Endodermal cell (in vitro differentiated cells): ENCODE data around the gene ACE. TPM values are rescaled to one million over a fixed set of nuclear protein-coding genes. Genes with fewer than 3 reads are reported as not detected.

ENCODE experiments used
- DNase-seq: peaks from one replicate; pipeline ENCODE4 v3.0.0-alpha.2; 2017
- H3K27ac ChIP-seq: 2 replicates; pipeline ENCODE4 v1.5.1; 2013; ENCODE audit warnings: mild to moderate bottlenecking, low read depth, low read length, moderate library complexity
- H3K27me3 ChIP-seq: 2 replicates; pipeline ENCODE4 v1.6.1; 2013; ENCODE audit warnings: mild to moderate bottlenecking, low read length, moderate library complexity; ENCODE audit not compliant: insufficient read depth, control insufficient read depth, poor library complexity, severe bottlenecking
- H3K36me3 ChIP-seq: 2 replicates; pipeline ENCODE4 v1.7.0; 2013; ENCODE audit warnings: mild to moderate bottlenecking, low read length, moderate library complexity; ENCODE audit not compliant: control insufficient read depth, insufficient read depth
- H3K4me1 ChIP-seq: one replicate; pipeline ENCODE4 v1.7.0; 2013; ENCODE audit warnings: low read length; ENCODE audit not compliant: control insufficient read depth, insufficient read depth
- H3K4me3 ChIP-seq: 2 replicates; pipeline ENCODE4 v1.5.1; 2013; ENCODE audit warnings: mild to moderate bottlenecking, low read length, moderate library complexity
- H3K9ac ChIP-seq: 2 replicates; pipeline ENCODE4 v1.6.1; 2013; ENCODE audit warnings: mild to moderate bottlenecking, low read length, moderate library complexity; ENCODE audit not compliant: poor library complexity, severe bottlenecking; ENCODE audit errors: extremely low read depth
- H3K9me3 ChIP-seq: 2 replicates; pipeline ENCODE4 v1.6.1; 2013; ENCODE audit warnings: mild to moderate bottlenecking, low read length, moderate library complexity; ENCODE audit not compliant: control insufficient read depth
- H3K27ac Mint-ChIP-seq: 2 replicates; pipeline ENCODE4 v1.8.0; 2020; ENCODE audit warnings: mixed read lengths
- H3K27me3 Mint-ChIP-seq: 2 replicates; pipeline ENCODE4 v1.8.0; 2021; ENCODE audit warnings: mild to moderate bottlenecking, mixed read lengths; ENCODE audit not compliant: insufficient read depth
- H3K36me3 Mint-ChIP-seq: 2 replicates; pipeline ENCODE4 v1.8.0; 2020; ENCODE audit warnings: low read depth, mixed read lengths
- H3K4me1 Mint-ChIP-seq: 2 replicates; pipeline ENCODE4 v1.8.0; 2020; ENCODE audit warnings: mixed read lengths
- H3K4me3 Mint-ChIP-seq: 2 replicates; pipeline ENCODE4 v1.8.0; 2020; ENCODE audit warnings: mild to moderate bottlenecking, moderate library complexity, mixed read lengths
- H3K9me3 Mint-ChIP-seq: 2 replicates; pipeline ENCODE4 v1.8.0; 2020; ENCODE audit warnings: mild to moderate bottlenecking, mixed read lengths
- WGBS, 2 experiments: methylation state at CpG; one replicate each; pipeline versions ENCODE4 v1.1.5 to v1.1.7; 2013; ENCODE audit warnings: missing lambda C conversion rate in 2 of 2, mixed read lengths in 1 of 2; ENCODE audit not compliant: insufficient coverage in 1 of 2, insufficient read length in 1 of 2; 5-methylcytosine and 5-hydroxymethylcytosine counted together
- total RNA-seq, 2 donors: library from RNA; stranded (reverse); fragmentation: NEBNext Ultra II Directional in 1 of 2; extraction: Animal tissue kit (Norgen Biotek cat#: 25700) in 1 of 2; gene quantifications; 2 replicates in 1 of 2; 3 replicates in 1 of 2; pipeline ENCODE4 v1.2.1, GENCODE V29; 2021
- TF ChIP-seq, protein P1 (sequence below): fragments of 200-600 bp; sonication (generic); conservative IDR thresholded peaks from 2 replicates; pipeline ENCODE4 v1.5.0; 2021; ENCODE audit warnings: antibody characterized with exemption, mild to moderate bottlenecking

The ACE gene
- total RNA-seq, 2 donors from 2014 or later = 4.6 to 12.5 TPM

DNA sequence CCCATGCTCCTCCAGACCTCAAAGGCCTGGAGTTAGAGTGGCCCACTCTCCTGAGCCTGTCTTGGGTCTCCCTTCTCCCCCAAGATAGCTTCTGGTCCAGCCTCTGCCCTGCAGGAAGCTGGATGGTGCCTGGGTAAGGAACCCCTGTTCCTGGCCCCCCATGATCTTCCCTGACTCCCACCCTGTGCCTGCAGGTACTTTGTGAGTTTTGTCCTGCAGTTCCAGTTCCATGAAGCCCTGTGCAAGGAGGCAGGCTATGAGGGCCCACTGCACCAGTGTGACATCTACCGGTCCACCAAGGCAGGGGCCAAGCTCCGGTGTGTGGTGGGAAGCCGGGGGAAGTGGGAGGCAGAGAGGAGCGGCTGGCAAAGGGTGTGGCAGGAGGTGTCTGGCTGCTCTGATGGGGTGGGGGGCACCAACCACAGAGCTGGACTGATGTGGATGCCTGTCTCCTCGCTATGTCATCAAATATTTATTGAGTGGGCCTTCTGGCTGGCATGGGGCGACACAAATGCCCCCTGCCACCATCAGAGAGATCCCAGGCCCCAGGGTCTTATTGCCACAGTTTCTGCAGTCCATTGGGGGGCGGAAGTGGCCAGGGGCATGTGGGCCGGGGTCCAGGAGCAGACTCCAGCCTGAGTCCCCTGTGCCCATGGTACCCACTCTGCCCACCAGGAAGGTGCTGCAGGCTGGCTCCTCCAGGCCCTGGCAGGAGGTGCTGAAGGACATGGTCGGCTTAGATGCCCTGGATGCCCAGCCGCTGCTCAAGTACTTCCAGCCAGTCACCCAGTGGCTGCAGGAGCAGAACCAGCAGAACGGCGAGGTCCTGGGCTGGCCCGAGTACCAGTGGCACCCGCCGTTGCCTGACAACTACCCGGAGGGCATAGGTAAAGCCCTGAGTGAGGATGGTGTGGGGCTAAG lies 7.1 kb downstream of the ACE start:
- no peak overlapping the region for H3K4me3 Mint-ChIP-seq
- H3K4me1 ChIP-seq = no peaks in the 10 kb centered on the region
- no peaks in the 10 kb centered on the region for H3K9me3 Mint-ChIP-seq
- H3K4me1 Mint-ChIP-seq = peaks cover 5% of the 10 kb centered on the region
- 92 to 96% methylated on average over 9 to 16 of the region's 16 CpGs for WGBS, 2 experiments
- no peak overlapping the region for H3K27ac Mint-ChIP-seq
- H3K9me3 ChIP-seq = no peaks in the 10 kb centered on the region
- DNase-seq = no peak
- no peak overlapping the region for H3K4me3 ChIP-seq
- no peak overlapping the region for H3K27ac ChIP-seq
- H3K27me3 ChIP-seq = no peaks in the 10 kb centered on the region
- H3K9ac ChIP-seq = no peak overlapping the region
- peaks cover 1% of the 10 kb centered on the region for H3K27me3 Mint-ChIP-seq
- H3K36me3 Mint-ChIP-seq = no peaks in the 10 kb centered on the region
- H3K36me3 ChIP-seq = no peaks in the 10 kb centered on the region
- TF ChIP-seq, protein P1, sequence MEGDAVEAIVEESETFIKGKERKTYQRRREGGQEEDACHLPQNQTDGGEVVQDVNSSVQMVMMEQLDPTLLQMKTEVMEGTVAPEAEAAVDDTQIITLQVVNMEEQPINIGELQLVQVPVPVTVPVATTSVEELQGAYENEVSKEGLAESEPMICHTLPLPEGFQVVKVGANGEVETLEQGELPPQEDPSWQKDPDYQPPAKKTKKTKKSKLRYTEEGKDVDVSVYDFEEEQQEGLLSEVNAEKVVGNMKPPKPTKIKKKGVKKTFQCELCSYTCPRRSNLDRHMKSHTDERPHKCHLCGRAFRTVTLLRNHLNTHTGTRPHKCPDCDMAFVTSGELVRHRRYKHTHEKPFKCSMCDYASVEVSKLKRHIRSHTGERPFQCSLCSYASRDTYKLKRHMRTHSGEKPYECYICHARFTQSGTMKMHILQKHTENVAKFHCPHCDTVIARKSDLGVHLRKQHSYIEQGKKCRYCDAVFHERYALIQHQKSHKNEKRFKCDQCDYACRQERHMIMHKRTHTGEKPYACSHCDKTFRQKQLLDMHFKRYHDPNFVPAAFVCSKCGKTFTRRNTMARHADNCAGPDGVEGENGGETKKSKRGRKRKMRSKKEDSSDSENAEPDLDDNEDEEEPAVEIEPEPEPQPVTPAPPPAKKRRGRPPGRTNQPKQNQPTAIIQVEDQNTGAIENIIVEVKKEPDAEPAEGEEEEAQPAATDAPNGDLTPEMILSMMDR = no peak

DNA sequence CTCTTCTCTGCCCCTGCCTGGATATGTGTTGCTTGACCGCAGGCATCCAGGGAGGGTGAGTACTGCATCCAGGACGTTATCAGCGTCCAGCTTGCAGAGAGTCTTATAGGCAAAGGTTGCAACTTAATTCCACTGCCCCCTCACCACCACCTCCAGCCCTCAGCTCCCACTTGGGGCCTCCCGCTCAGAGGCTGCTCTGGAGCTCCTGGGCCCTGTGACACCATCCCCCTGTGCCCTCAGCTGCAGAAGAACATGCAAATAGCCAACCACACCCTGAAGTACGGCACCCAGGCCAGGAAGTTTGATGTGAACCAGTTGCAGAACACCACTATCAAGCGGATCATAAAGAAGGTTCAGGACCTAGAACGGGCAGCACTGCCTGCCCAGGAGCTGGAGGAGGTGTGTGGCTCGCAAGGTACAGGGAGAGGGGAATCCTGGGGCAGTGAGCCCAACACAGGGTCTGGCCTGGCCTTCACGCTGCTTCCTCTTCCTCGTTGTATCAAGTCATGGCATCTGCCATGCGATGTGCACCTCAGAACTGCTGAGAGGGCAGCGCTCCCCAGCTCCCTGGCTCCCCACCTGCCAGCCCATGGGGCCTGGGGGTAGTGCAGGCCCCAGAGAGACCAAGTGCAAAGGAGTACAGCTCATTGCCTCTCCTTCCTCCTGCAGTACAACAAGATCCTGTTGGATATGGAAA lies 9.6 kb downstream of the ACE start:
- no peak overlapping the region for H3K27ac Mint-ChIP-seq
- no peaks in the 10 kb centered on the region for H3K9me3 ChIP-seq
- no peaks in the 10 kb centered on the region for H3K36me3 ChIP-seq
- H3K9ac ChIP-seq = no peak overlapping the region
- no peaks in the 10 kb centered on the region for H3K27me3 ChIP-seq
- H3K4me1 ChIP-seq = no peaks in the 10 kb centered on the region
- no peaks in the 10 kb centered on the region for H3K36me3 Mint-ChIP-seq
- peaks cover 5% of the 10 kb centered on the region for H3K4me1 Mint-ChIP-seq
- peak; percentile 43 for DNase-seq
- TF ChIP-seq, protein P1 = no peak
- H3K4me3 Mint-ChIP-seq = no peak overlapping the region
- no peak overlapping the region for H3K27ac ChIP-seq
- WGBS, 2 experiments = 89 to 92% methylated on average over 9 to 12 of the region's 12 CpGs
- no peaks in the 10 kb centered on the region for H3K27me3 Mint-ChIP-seq
- H3K4me3 ChIP-seq = no peak overlapping the region
- H3K9me3 Mint-ChIP-seq = no peaks in the 10 kb centered on the region

DNA sequence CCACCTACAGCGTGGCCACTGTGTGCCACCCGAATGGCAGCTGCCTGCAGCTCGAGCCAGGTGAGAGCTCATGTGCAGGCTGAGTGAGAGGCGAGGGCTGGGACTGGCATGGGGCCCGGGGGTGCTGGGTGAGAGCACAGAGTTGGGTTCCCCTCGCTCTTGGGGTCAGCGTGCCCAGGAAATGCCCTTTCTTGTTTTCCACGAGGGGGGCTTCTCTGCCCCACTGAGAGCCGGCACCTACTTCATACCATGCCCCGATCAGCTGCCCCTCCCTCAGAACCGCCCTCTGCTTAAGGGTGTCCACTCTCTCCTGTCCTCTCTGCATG lies 10.1 kb downstream of the ACE start:
- WGBS, 2 experiments = 89 to 100% methylated on average over 5 to 11 of the region's 11 CpGs
- no peaks in the 10 kb centered on the region for H3K36me3 Mint-ChIP-seq
- no peaks in the 10 kb centered on the region for H3K27me3 Mint-ChIP-seq

More for the DNA sequence above, 10.1 kb downstream of the ACE start:
- H3K27ac Mint-ChIP-seq = no peak overlapping the region
- Histone ChIP-seq H3K9ac (no peak overlapping the region), H3K27me3 (no peaks in the 10 kb centered on the region), H3K4me3 (no peak overlapping the region), H3K9me3 (no peaks in the 10 kb centered on the region), H3K27ac (no peak overlapping the region), H3K36me3 (no peaks in the 10 kb centered on the region), H3K4me1 (no peaks in the 10 kb centered on the region)
- TF ChIP-seq, protein P1 = no peak
- H3K9me3 Mint-ChIP-seq = no peaks in the 10 kb centered on the region
- H3K4me1 Mint-ChIP-seq = peaks cover 5% of the 10 kb centered on the region
- H3K4me3 Mint-ChIP-seq = no peak overlapping the region
- no peak for DNase-seq
